Right lobe of liver (tissue), 6 donors: ENCODE data around the gene RPS8. TPM values are rescaled to one million over a fixed set of nuclear protein-coding genes. Genes with fewer than 3 reads are reported as not detected.
A peak's percentile ranks its signal among the peaks of the same experiment; 100 is the strongest.

Experiments
- ATAC-seq, 4 donors: fragments of 200-7000 bp; cut with Tn5 transposase; one replicate each; pipeline ENCODE4 v1.9.1; 2020; ENCODE audit warnings: mild to moderate bottlenecking in 4 of 4, moderate library complexity in 4 of 4
- DNase-seq, 3 donors: peaks; one replicate each; pipeline ENCODE4 v3.0.0-alpha.2; 2020
- H3K27ac ChIP-seq, 3 donors: fragments of 200-600 bp; one replicate each; pipeline ENCODE4 v1.8.0; 2022
- H3K27me3 ChIP-seq, 2 donors: fragments of 200-600 bp; one replicate each; pipeline ENCODE4 v1.8.0; 2022
- H3K36me3 ChIP-seq, 4 donors: fragments of 200-600 bp; sonication (generic) in 1 of 4; one replicate each; pipeline versions ENCODE4 v1.5.1 to v1.8.0; 2017 to 2022; ENCODE audit warnings: control low read depth in 1 of 4
- H3K4me1 ChIP-seq, 4 donors: fragments of 200-600 bp; sonication (generic) in 1 of 4; one replicate each; pipeline versions ENCODE4 v1.5.1 to v1.8.0; 2017 to 2022; ENCODE audit warnings: control low read depth in 1 of 4
- H3K4me3 ChIP-seq, 3 donors: fragments of 200-600 bp; one replicate each; pipeline ENCODE4 v1.8.0; 2022
- H3K9me3 ChIP-seq, 4 donors: fragments of 200-600 bp; sonication (generic) in 1 of 4; one replicate each; pipeline versions ENCODE4 v1.5.1 to v1.8.0; 2017 to 2022; ENCODE audit warnings: control low read depth in 1 of 4
- POLR2A ChIP-seq: fragments of 450-650 bp; IDR thresholded peaks from one replicate; pipeline ENCODE4 v1.6.1; 2017; ENCODE audit warnings: antibody characterized with exemption, mild to moderate bottlenecking
- WGBS: methylation state at CpG from one replicate; pipeline ENCODE4 v1.1.6; 2018; ENCODE audit warnings: low coverage, low lambda C conversion rate; ENCODE audit not compliant: insufficient coverage; ENCODE audit errors: missing lambda C conversion rate; 5-methylcytosine and 5-hydroxymethylcytosine counted together
- intact Hi-C, 2 donors: fragments of 100-400 bp; cut with DNase I; formaldehyde crosslinking; loops; one replicate each; pipeline versions ENCODE4 v1.11.2 to v1.14.1; 2022
- total RNA-seq, 6 experiments: library from RNA; depleted of rRNA in 2 of 6; stranded (reverse); fragments of >200 nt in 2 of 6; fragmentation: NEBNext Ultra II Directional in 3 of 6; extraction: Animal tissue kit (Norgen Biotek cat#: 25700) in 3 of 6; gene quantifications; one replicate each; pipeline versions ENCODE4 v1.1.0 to v1.2.4, GENCODE V29; 2016 to 2023
- TF ChIP-seq, protein P1 (sequence below), 4 donors: fragments of 200-600 bp in 3 of 4; fragments of 450-650 bp in 1 of 4; IDR thresholded peaks; one replicate each; pipeline versions ENCODE4 v1.5.1 to v1.8.0; 2016 to 2022; ENCODE audit warnings: antibody characterized with exemption in 4 of 4, mild to moderate bottlenecking in 2 of 4
- donor health status: DM: no; HTN: yes; CAD: no.
- donor health status: DM: no; HTN: no; CAD: no.
- donor health status: DM: no; HTN: no; CAD: no.
- donor health status: DM: no; HTN: yes; CAD: no.
- donor health status: DM: no; HTN: yes; CAD: no.

RPS8 gene
- total RNA-seq, 6 experiments from 2014 or later: 459 to 921 (median 519) TPM

DNA sequence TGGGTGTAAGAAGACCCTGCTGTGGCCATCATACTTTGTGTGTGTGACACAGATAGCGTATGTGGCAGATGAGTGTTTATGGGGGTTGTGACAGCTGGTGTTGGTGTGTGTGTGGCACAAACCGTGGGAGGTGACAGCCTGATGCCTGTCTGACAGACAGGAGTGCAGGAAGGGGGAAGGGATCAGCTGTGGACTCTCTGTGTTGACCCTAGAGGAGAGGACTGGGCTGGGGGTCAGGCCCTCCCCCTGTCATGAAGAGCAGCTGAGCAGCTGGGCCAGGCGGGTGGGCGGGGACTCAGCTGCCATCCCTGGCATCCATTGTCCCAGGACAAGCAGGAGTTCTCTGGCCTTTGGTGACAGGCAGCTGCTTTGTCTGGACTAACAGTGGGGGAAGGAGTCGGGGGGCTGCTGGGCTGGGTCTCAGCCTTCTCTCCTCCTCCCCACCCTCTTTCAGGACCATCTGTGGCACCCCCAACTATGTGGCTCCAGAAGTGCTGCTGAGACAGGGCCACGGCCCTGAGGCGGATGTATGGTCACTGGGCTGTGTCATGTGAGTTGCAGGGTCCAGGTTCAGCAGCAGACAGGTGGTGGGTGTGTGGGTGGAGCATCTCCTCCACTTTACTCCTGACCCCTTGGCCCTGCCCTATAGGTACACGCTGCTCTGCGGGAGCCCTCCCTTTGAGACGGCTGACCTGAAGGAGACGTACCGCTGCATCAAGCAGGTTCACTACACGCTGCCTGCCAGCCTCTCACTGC is 27.1 kb downstream of the RPS8 start:
- no peak for ATAC-seq
- 57% methylated on average over 1 of the region's 13 CpGs for WGBS
- H3K4me1 ChIP-seq: peaks cover 2 to 24% (median 10%) of the 10 kb centered on the region in 4 donors
- peaks cover 0 to 13% (median 1%) of the 10 kb centered on the region in 4 donors for H3K36me3 ChIP-seq
- intact Hi-C loops: no loop called here
- no peak overlapping the region for H3K27ac ChIP-seq
- H3K4me3 ChIP-seq: no peak overlapping the region
- DNase-seq: peak in 1 of 3 donors; percentile 56
- no peaks in the 10 kb centered on the region for H3K27me3 ChIP-seq
- no peaks in the 10 kb centered on the region for H3K9me3 ChIP-seq
- TF ChIP-seq POLR2A: no peak
- TF ChIP-seq, protein P1, sequence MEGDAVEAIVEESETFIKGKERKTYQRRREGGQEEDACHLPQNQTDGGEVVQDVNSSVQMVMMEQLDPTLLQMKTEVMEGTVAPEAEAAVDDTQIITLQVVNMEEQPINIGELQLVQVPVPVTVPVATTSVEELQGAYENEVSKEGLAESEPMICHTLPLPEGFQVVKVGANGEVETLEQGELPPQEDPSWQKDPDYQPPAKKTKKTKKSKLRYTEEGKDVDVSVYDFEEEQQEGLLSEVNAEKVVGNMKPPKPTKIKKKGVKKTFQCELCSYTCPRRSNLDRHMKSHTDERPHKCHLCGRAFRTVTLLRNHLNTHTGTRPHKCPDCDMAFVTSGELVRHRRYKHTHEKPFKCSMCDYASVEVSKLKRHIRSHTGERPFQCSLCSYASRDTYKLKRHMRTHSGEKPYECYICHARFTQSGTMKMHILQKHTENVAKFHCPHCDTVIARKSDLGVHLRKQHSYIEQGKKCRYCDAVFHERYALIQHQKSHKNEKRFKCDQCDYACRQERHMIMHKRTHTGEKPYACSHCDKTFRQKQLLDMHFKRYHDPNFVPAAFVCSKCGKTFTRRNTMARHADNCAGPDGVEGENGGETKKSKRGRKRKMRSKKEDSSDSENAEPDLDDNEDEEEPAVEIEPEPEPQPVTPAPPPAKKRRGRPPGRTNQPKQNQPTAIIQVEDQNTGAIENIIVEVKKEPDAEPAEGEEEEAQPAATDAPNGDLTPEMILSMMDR (IDR thresholded peaks at IDR 0.05): no peak

DNA sequence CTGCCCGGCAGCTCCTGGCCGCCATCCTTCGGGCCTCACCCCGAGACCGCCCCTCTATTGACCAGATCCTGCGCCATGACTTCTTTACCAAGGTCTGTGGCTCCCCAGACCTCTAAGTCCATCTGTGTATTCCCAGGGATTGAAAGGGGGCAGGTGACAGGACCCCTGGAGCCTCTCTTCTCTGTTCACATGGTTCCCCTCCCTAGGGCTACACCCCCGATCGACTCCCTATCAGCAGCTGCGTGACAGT is 27.6 kb downstream of the RPS8 start:
- H3K27me3 ChIP-seq: no peaks in the 10 kb centered on the region
- intact Hi-C loops: no loop called here
- no peaks in the 10 kb centered on the region for H3K9me3 ChIP-seq
- TF ChIP-seq, protein P1 (IDR thresholded peaks at IDR 0.05): no peak
- TF ChIP-seq POLR2A: no peak
- peaks cover 0 to 13% (median 1%) of the 10 kb centered on the region in 4 donors for H3K36me3 ChIP-seq
- DNase-seq (no peak), ATAC-seq (no peak)
- WGBS: 93% methylated on average over 7 of the region's 9 CpGs
- no peak overlapping the region for H3K4me3 ChIP-seq
- H3K4me1 ChIP-seq: peaks cover 2 to 29% (median 13%) of the 10 kb centered on the region in 4 donors
- no peak overlapping the region for H3K27ac ChIP-seq

DNA sequence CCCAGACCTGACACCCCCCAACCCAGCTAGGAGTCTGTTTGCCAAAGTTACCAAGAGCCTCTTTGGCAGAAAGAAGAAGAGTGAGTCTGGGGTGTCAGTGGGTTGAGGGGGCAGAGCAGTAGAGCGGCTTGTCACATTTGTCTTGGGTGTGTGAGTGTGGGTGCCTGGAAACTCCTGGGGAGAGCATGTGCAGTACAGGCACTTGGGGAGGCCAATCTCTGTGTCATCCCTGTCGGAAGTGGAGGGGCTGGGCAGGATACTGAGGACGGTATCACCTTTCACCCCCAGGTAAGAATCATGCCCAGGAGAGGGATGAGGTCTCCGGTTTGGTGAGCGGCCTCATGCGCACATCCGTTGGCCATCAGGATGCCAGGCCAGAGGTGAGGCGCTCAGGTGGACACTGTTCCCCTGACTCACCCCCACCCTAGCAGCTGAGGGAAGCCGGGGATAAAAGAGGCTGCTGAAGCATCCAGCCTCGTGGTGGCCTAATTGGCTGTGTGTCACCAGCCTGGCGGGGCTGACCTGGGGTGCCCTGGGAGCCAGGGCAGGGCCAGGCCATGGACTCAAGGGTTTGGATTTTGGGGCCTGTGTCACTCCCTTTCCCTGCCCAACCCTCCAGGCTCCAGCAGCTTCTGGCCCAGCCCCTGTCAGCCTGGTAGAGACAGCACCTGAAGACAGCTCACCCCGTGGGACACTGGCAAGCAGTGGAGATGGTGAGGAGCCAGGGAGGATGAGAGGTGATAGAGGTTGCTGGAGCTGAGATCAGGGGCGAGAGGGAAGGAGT is 28.2 kb downstream of the RPS8 start:
- H3K4me3 ChIP-seq: no peak overlapping the region
- peaks cover 0 to 13% (median 1%) of the 10 kb centered on the region in 4 donors for H3K36me3 ChIP-seq
- H3K27me3 ChIP-seq: no peaks in the 10 kb centered on the region
- ATAC-seq (no peak), DNase-seq (peak in 1 of 3 donors; percentile 46)
- intact Hi-C loops: no loop called here
- peaks cover 2 to 34% (median 18%) of the 10 kb centered on the region in 4 donors for H3K4me1 ChIP-seq
- no peak overlapping the region for H3K27ac ChIP-seq
- 69% methylated on average over 4 of the region's 13 CpGs for WGBS
- TF ChIP-seq POLR2A: no peak
- TF ChIP-seq, protein P1 (IDR thresholded peaks at IDR 0.05): no peak
- no peaks in the 10 kb centered on the region for H3K9me3 ChIP-seq

DNA sequence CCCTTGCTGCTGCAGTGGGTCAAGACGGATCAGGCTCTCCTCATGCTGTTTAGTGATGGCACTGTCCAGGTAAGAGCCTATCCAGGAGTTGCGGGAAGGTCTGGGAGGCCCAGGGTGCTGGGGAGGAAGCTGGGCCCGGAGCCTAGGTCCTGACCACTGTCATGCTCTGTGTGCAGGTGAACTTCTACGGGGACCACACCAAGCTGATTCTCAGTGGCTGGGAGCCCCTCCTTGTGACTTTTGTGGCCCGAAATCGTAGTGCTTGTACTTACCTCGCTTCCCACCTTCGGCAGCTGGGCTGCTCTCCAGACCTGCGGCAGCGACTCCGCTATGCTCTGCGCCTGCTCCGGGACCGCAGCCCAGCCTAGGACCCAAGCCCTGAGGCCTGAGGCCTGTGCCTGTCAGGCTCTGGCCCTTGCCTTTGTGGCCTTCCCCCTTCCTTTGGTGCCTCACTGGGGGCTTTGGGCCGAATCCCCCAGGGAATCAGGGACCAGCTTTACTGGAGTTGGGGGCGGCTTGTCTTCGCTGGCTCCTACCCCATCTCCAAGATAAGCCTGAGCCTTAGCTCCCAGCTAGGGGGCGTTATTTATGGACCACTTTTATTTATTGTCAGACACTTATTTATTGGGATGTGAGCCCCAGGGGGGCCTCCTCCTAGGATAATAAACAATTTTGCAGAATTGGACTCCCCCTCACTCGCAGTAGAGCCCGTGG is 30.1 kb downstream of the RPS8 start:
- peaks cover 2 to 49% (median 28%) of the 10 kb centered on the region in 4 donors for H3K4me1 ChIP-seq
- TF ChIP-seq POLR2A: no peak
- TF ChIP-seq, protein P1 (IDR thresholded peaks at IDR 0.05): no peak
- H3K27ac ChIP-seq: peak overlapping the region in 1 of 3 donors; percentile 96
- WGBS: 95% methylated on average over 15 of the region's 20 CpGs
- intact Hi-C loops: no loop called here
- ATAC-seq: no peak
- H3K9me3 ChIP-seq: no peaks in the 10 kb centered on the region
- H3K4me3 ChIP-seq: no peak overlapping the region
- DNase-seq: peak in 2 of 3 donors; percentile 41 to 56
- H3K36me3 ChIP-seq: peaks cover 0 to 13% (median 1%) of the 10 kb centered on the region in 4 donors
- H3K27me3 ChIP-seq: no peaks in the 10 kb centered on the region
